Measurements from ENCODE around the gene ZNF750.
"Not testable (repeated sequence)": the region's sequence is repeated elsewhere in the genome, so short reads cannot be mapped to it uniquely, and the experiment has no call there.

- TF ChIP-seq CTCF (IDR thresholded peaks at IDR 0.05); POLR2A (IDR thresholded peaks at IDR 0.05); POLR2AphosphoS5 (IDR thresholded peaks at IDR 0.05; ENCODE audit: insufficient read depth in 1 of 2, low read depth in 1 of 2): not testable (repeated sequence)
Measured at GRCh38 chr17:82785581-82785980, 54.2 kb downstream of the ZNF750 start.
